Spleen (tissue), 11 donors: Measurements from ENCODE around the gene CTH. TPM values are rescaled to one million over a fixed set of nuclear protein-coding genes. Genes with fewer than 3 reads are reported as not detected.

Source experiments
- DNase-seq: peaks from one replicate; pipeline ENCODE4 v3.0.0-alpha.2; 2020
- H3K27ac ChIP-seq, 8 donors: fragments of 200-600 bp; sonication (generic) in 7 of 8; 1 replicate in 4 of 8; 2 replicates in 4 of 8; pipeline versions ENCODE4 v1.5.0 to v1.8.0; 2016 to 2021; ENCODE audit warnings: inconsistent platforms in 4 of 8, mild to moderate bottlenecking in 4 of 8, moderate library complexity in 1 of 8
- H3K27me3 ChIP-seq, 7 donors: fragments of 200-600 bp; sonication (generic) in 6 of 7; replicated peaks in 1 of 7; 1 replicate in 4 of 7; 2 replicates in 3 of 7; pipeline versions ENCODE4 v1.5.0 to v1.8.0; 2016 to 2021; ENCODE audit warnings: inconsistent platforms in 3 of 7, mild to moderate bottlenecking in 1 of 7
- H3K36me3 ChIP-seq, 6 donors: fragments of 200-600 bp; sonication (generic) in 5 of 6; 1 replicate in 4 of 6; 2 replicates in 2 of 6; pipeline versions ENCODE4 v1.5.0 to v1.8.0; 2016 to 2021; ENCODE audit warnings: inconsistent platforms in 2 of 6
- H3K4me1 ChIP-seq, 6 donors: fragments of 200-600 bp; sonication (generic) in 5 of 6; 1 replicate in 3 of 6; 2 replicates in 3 of 6; pipeline versions ENCODE4 v1.5.0 to v1.8.0; 2016 to 2021; ENCODE audit warnings: inconsistent platforms in 3 of 6
- H3K4me3 ChIP-seq, 8 donors: fragments of 200-600 bp; sonication (generic) in 7 of 8; 1 replicate in 4 of 8; 2 replicates in 4 of 8; pipeline versions ENCODE4 v1.5.0 to v1.8.0; 2016 to 2021; ENCODE audit warnings: inconsistent platforms in 4 of 8, mild to moderate bottlenecking in 4 of 8, moderate library complexity in 2 of 8
- H3K9me3 ChIP-seq, 8 donors: fragments of 200-600 bp; sonication (generic) in 7 of 8; 1 replicate in 4 of 8; 2 replicates in 4 of 8; pipeline versions ENCODE4 v1.5.0 to v1.8.0; 2016 to 2021; ENCODE audit warnings: inconsistent platforms in 4 of 8
- POLR2A ChIP-seq, 3 donors: fragments of 450-650 bp; IDR thresholded peaks; one replicate each; pipeline ENCODE4 v1.5.1; 2017; ENCODE audit warnings: antibody characterized with exemption in 3 of 3, mild to moderate bottlenecking in 1 of 3
- POLR2AphosphoS5 ChIP-seq, 3 donors: sonication (generic); formaldehyde crosslinking; IDR thresholded peaks; one replicate each; pipeline ENCODE4 v1.5.1; 2017; ENCODE audit warnings: antibody characterized with exemption in 3 of 3
- WGBS, 5 donors: extraction: QIAGEN DNeasy Blood & Tissue Kit in 3 of 5; methylation state at CpG; one replicate each; pipeline versions ENCODE4 v1.1.5 to v1.1.7; 2013 to 2018; 5-methylcytosine and 5-hydroxymethylcytosine counted together
- intact Hi-C: fragments of 100-400 bp; cut with DNase I; formaldehyde crosslinking; loops from one replicate; pipeline ENCODE4 v1.15.0; 2023; ENCODE audit warnings: low total_unique reads
- polyA plus RNA-seq, 3 donors: library from polyadenylated mRNA; stranded (reverse); fragments of 200-250 nt; gene quantifications; one replicate each; pipeline ENCODE4 v1.2.1, GENCODE V29; 2013
- total RNA-seq, 7 donors: library from RNA; depleted of rRNA in 3 of 7; stranded (reverse); fragments of >200 nt in 3 of 7; fragmentation: NEBNext Ultra II Directional in 4 of 7; extraction: Animal tissue kit (Norgen Biotek cat#: 25700) in 4 of 7; gene quantifications; one replicate each; pipeline versions ENCODE4 v1.1.0 to v1.2.1, GENCODE V29; 2016 to 2021
- TF ChIP-seq, protein P1 (sequence below), 11 experiments: fragments of 200-600 bp in 7 of 11; fragments of 450-650 bp in 4 of 11; sonication (generic) in 4 of 11; IDR thresholded peaks in 8 of 11; conservative IDR thresholded peaks in 3 of 11; 1 replicate in 7 of 11; 2 replicates in 4 of 11; pipeline versions ENCODE4 v1.4.0 to v1.8.0; 2016 to 2021; ENCODE audit warnings: antibody characterized with exemption in 11 of 11, inconsistent platforms in 4 of 11, mild to moderate bottlenecking in 1 of 11
- donor health status: healthy with polysubstance abuse.
- donor health status: DM: no; HTN: no; CAD: no; lungs with moderate emphysema.
- donor health status: DM: no; HTN: no; CAD: no.
- donor health status: Bipolar disorder and iron deficiency.
- donor health status: healthy.
- donor health status: DM: no; HTN: no; CAD: no.
- donor health status: DM: yes; HTN: yes; CAD: no.

CTH gene
- total and polyA plus RNA-seq, 10 donors, result 0.80 to 2.7 (median 1.3) TPM

DNA sequence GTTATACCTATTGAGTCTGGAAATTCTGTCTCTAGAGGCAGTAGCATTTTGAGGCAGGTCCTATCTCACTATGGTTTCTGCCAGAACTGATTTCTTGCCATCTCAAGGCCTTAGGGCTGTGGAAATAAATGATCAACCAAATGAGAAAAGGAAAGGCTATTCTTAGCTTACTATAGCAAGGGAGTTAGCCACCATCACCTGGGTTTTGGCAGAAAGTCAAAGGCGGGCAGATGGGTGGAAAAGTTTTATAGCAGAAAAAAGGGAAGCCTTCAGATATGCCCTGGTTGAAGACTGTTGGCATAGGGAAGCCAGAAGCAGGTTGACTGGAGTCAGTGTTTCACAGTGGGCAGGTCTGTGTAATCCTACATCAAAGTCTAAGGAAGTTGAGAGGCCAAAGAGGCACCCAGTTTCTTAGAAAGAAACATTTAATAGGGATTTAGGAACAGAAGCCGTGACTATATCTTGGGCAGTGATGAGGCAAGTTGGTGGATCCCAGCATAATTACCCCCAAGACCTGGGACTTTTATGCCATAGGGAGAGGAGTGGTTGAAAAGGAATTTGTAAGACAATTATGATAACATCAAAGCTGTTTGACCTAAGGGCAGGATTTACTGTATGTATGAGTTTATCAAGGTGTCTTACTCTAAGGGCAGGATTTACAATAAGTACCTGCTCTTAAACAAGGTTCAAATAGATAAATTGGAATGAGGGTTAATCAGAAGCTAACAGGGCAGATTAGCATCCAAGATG lies 29.7 kb downstream of the CTH start:
- intact Hi-C loops, result no loop called here
- no peaks in the 10 kb centered on the region for H3K27me3 ChIP-seq
- H3K9me3 ChIP-seq, result no peaks in the 10 kb centered on the region
- no peak for TF ChIP-seq POLR2A (IDR thresholded peaks at IDR 0.05)
- H3K4me1 ChIP-seq, result no peaks in the 10 kb centered on the region
- H3K36me3 ChIP-seq, result peaks cover 0 to 15% (median 0%) of the 10 kb centered on the region in 6 donors
- H3K27ac ChIP-seq, result no peak overlapping the region
- H3K4me3 ChIP-seq, result no peak overlapping the region
- WGBS, 5 donors, result 88 to 95% (median 93%) methylated on average over 2 of the region's 2 CpGs
- no peak for DNase-seq

DNA sequence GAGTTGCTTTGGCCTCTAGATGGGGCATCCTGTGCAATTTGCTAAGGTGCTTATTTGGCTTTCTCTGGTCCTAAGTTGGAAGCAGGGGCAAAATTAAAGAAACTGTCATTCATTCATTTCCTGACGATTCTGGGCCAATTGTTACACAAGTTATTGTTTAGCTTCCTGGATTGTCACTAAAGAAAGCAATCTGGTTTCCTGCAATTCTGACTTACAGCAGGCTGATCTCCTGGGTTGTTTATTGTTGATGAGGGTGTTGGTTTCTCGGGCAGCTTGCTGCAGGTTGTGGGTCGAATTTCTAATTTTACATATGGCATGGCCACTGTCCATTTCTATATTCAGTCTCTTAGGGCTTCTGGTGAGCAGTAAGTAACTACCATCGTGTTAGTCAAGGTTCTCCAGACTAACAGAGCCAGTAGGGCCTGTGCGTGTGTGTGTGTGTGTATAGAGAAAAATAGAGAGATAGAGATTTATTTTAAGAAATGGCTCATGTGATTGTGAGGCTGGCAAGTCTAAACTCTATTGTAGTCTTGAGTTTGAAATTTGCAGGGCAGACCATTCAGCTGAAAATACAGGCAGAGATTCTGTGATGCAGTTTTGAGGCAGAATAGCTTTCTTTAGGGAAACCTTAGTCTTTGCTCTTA lies 30.4 kb downstream of the CTH start:
- TF ChIP-seq, protein P1, sequence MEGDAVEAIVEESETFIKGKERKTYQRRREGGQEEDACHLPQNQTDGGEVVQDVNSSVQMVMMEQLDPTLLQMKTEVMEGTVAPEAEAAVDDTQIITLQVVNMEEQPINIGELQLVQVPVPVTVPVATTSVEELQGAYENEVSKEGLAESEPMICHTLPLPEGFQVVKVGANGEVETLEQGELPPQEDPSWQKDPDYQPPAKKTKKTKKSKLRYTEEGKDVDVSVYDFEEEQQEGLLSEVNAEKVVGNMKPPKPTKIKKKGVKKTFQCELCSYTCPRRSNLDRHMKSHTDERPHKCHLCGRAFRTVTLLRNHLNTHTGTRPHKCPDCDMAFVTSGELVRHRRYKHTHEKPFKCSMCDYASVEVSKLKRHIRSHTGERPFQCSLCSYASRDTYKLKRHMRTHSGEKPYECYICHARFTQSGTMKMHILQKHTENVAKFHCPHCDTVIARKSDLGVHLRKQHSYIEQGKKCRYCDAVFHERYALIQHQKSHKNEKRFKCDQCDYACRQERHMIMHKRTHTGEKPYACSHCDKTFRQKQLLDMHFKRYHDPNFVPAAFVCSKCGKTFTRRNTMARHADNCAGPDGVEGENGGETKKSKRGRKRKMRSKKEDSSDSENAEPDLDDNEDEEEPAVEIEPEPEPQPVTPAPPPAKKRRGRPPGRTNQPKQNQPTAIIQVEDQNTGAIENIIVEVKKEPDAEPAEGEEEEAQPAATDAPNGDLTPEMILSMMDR (IDR thresholded peaks at IDR 0.05 in 8 of 11, conservative IDR thresholded peaks at IDR 0.05 in 3 of 11), result no peak
- TF ChIP-seq POLR2A (IDR thresholded peaks at IDR 0.05) (no peak), POLR2AphosphoS5 (IDR thresholded peaks at IDR 0.05) (no peak)
- Histone ChIP-seq H3K36me3 (peaks cover 0 to 12% (median 0%) of the 10 kb centered on the region in 6 donors), H3K27ac (no peak overlapping the region), H3K4me3 (no peak overlapping the region), H3K4me1 (no peaks in the 10 kb centered on the region), H3K9me3 (no peaks in the 10 kb centered on the region), H3K27me3 (no peaks in the 10 kb centered on the region)
- no peak for DNase-seq
- intact Hi-C loops, result no loop called here
- 54 to 73% (median 62%) methylated on average over 5 of the region's 5 CpGs for WGBS, 5 donors

DNA sequence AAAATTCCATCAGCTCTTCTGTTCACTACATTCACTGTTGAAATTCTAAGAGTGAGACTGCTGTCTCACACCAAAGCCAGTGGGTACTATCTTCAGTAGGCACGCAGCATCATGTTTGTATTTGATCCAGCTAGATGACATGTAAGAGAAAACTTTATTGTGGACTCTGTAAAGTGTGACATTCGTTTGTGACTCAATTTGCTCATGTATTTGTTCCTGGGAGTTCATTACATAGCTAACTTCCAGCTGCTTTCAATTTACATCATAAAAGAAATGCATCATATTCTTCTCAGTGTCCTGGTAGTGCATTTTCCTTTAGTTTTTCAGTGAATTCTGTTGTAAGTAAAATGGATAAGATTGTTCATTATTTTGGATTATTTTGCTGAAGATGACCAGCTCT lies 31.4 kb downstream of the CTH start:
- no peak for TF ChIP-seq POLR2A (IDR thresholded peaks at IDR 0.05)
- TF ChIP-seq, protein P1 (IDR thresholded peaks at IDR 0.05 in 8 of 11, conservative IDR thresholded peaks at IDR 0.05 in 3 of 11), result no peak
- TF ChIP-seq POLR2AphosphoS5 (IDR thresholded peaks at IDR 0.05), result no peak
- Histone ChIP-seq H3K27me3 (no peaks in the 10 kb centered on the region), H3K9me3 (no peaks in the 10 kb centered on the region), H3K4me1 (no peaks in the 10 kb centered on the region), H3K36me3 (peaks cover 0 to 12% (median 0%) of the 10 kb centered on the region in 6 donors), H3K27ac (no peak overlapping the region), H3K4me3 (no peak overlapping the region)
- no peak for DNase-seq
- 74 to 92% (median 83%) methylated on average over 2 of the region's 2 CpGs for WGBS, 5 donors
- intact Hi-C loops, result no loop called here

DNA sequence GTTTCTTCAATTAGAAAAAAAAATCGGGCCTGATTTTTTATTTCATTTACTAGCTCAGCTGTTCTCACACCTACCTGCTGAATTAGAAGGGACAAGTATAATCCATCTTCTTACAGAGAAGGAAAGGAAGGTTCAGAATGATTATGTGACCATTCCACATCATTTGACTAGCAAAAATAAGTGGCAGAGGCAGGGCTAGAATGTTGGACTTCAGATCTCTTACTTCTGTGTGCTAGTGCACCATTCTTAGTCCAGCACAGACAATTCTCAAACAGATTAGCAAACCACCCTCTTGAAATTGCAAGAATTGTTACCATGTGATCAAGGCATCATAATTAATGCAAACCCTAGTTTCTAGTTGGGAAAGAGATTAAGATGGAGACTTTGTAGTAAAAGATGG lies 32.7 kb downstream of the CTH start:
- H3K27me3 ChIP-seq, result no peaks in the 10 kb centered on the region
- TF ChIP-seq, protein P1 (IDR thresholded peaks at IDR 0.05 in 8 of 11, conservative IDR thresholded peaks at IDR 0.05 in 3 of 11), result no peak
- TF ChIP-seq POLR2AphosphoS5 (IDR thresholded peaks at IDR 0.05), result no peak
- H3K27ac ChIP-seq, result no peak overlapping the region
- intact Hi-C loops, result no loop called here
- DNase-seq, result no peak
- 71 to 90% (median 84%) methylated on average over 1 of the region's 1 CpG for WGBS, 5 donors
- H3K9me3 ChIP-seq, result no peaks in the 10 kb centered on the region
- no peaks in the 10 kb centered on the region for H3K4me1 ChIP-seq
- peaks cover 0 to 7% (median 0%) of the 10 kb centered on the region in 6 donors for H3K36me3 ChIP-seq
- H3K4me3 ChIP-seq, result no peak overlapping the region
